CD4-positive, alpha-beta T cell (primary cell): ENCODE results near the gene VPS41. TPM values are rescaled to one million over a fixed set of nuclear protein-coding genes. Genes with fewer than 3 reads are reported as not detected.

Experiments used
- ATAC-seq: fragments of 200-7000 bp; cut with Tn5 transposase; one replicate; pipeline ENCODE4 v1.10.0; 2022; ENCODE audit warnings: mild to moderate bottlenecking; ENCODE audit not compliant: poor library complexity
- CTCF ChIA-PET: fragments of 350-600 bp; sonication (Branson Sonifier 250); formaldehyde crosslinking; loops from one replicate; lab custom pipeline; 2021; ENCODE audit warnings: antibody characterized with exemption, inconsistent platforms; lab: Charles Lee
- POLR2A ChIA-PET: fragments of 350-600 bp; sonication (Branson Sonifier 250); formaldehyde crosslinking; loops from one replicate; lab custom pipeline; 2021; ENCODE audit warnings: antibody characterized with exemption, inconsistent platforms; lab: Charles Lee
- DNase-seq, 14 experiments: peaks; one replicate each; pipeline ENCODE4 v3.0.0-alpha.2; 2013 to 2020; ENCODE audit warnings: mixed read lengths in 2 of 14
- H3K27ac ChIP-seq, 2 donors: one replicate each; pipeline versions ENCODE4 v1.5.1 to v1.7.0; 2013; ENCODE audit warnings: low read length in 2 of 2, low read depth in 1 of 2, mild to moderate bottlenecking in 1 of 2
- H3K27me3 ChIP-seq, 2 experiments: 1 replicate in 1 of 2; 2 replicates in 1 of 2; pipeline versions ENCODE4 v1.6.1 to v1.7.0; 2013; ENCODE audit warnings: low read length in 2 of 2, control low read depth in 1 of 2, mild to moderate bottlenecking in 1 of 2, moderate library complexity in 1 of 2; ENCODE audit not compliant: insufficient read depth in 2 of 2, control insufficient read depth in 1 of 2
- H3K36me3 ChIP-seq: one replicate; pipeline ENCODE4 v1.6.1; 2013; ENCODE audit warnings: low read length, control low read depth; ENCODE audit not compliant: insufficient read depth
- H3K4me1 ChIP-seq: one replicate; pipeline ENCODE4 v1.6.1; 2013; ENCODE audit warnings: low read length, control low read depth; ENCODE audit not compliant: insufficient read depth
- H3K4me3 ChIP-seq: one replicate; pipeline ENCODE4 v1.5.1; 2013; ENCODE audit warnings: mild to moderate bottlenecking, low read length, moderate library complexity
- H3K9me3 ChIP-seq, 2 experiments: 1 replicate in 1 of 2; 2 replicates in 1 of 2; pipeline versions ENCODE4 v1.6.1 to v1.7.0; 2013; ENCODE audit warnings: low read length in 2 of 2, mild to moderate bottlenecking in 2 of 2, control low read depth in 1 of 2, moderate library complexity in 1 of 2; ENCODE audit not compliant: control insufficient read depth in 1 of 2, insufficient read depth in 1 of 2
- H3K27ac Mint-ChIP-seq: one replicate; pipeline ENCODE4 v1.8.0; 2020; ENCODE audit warnings: mixed read lengths
- H3K27me3 Mint-ChIP-seq: one replicate; pipeline ENCODE4 v1.8.0; 2021; ENCODE audit warnings: mixed read lengths
- H3K36me3 Mint-ChIP-seq: one replicate; pipeline ENCODE4 v1.8.0; 2021; ENCODE audit warnings: low read depth, mixed read lengths
- H3K4me1 Mint-ChIP-seq: one replicate; pipeline ENCODE4 v1.8.0; 2021; ENCODE audit warnings: low read depth, mixed read lengths
- H3K4me3 Mint-ChIP-seq: one replicate; pipeline ENCODE4 v1.8.0; 2020; ENCODE audit warnings: mild to moderate bottlenecking, mixed read lengths
- H3K9me3 Mint-ChIP-seq: one replicate; pipeline ENCODE4 v1.8.0; 2020; ENCODE audit warnings: mixed read lengths
- CTCF ChIP-seq: fragments of 200-600 bp; IDR thresholded peaks from one replicate; pipeline ENCODE4 v1.8.0; 2022; ENCODE audit warnings: antibody characterized with exemption, mild to moderate bottlenecking
- intact Hi-C, 2 experiments: fragments of 100-400 bp; cut with DNase I in 1 of 2; cut with micrococcal nuclease in 1 of 2; formaldehyde crosslinking; loops; one replicate each; pipeline versions ENCODE4 v1.15.1 to v1.9.0; 2023 to 2025; cut with DNase I, micrococcal nuclease
- total RNA-seq, 174 experiments: library from RNA in 2 of 174; stranded (reverse) in 2 of 174; gene quantifications; one replicate each; pipeline ENCODE4 v1.2.3 and lab custom pipeline; 2021 to 2026

The VPS41 gene
- total RNA-seq, 2 experiments from 2014 or later, result 19.4 to 22.9 TPM

GRCh38 chr7:38830826-38831225 is 78.2 kb downstream of the VPS41 start:
- Histone ChIP-seq H3K4me1 (no peaks in the 10 kb centered on the region), H3K9me3 (no peaks in the 10 kb centered on the region), H3K27ac (no peak overlapping the region), H3K4me3 (no peak overlapping the region), H3K27me3 (no peaks in the 10 kb centered on the region), H3K36me3 (no peaks in the 10 kb centered on the region)
- peaks cover 53% of the 10 kb centered on the region for H3K36me3 Mint-ChIP-seq
- intact Hi-C loops, result no loop called here
- ChIA-PET POLR2A (no interaction called here), CTCF (no interaction called here)
- ATAC-seq, result no peak
- H3K4me1 Mint-ChIP-seq, result peaks cover 33% of the 10 kb centered on the region
- H3K27me3 Mint-ChIP-seq, result no peaks in the 10 kb centered on the region
- no peak overlapping the region for H3K27ac Mint-ChIP-seq
- DNase-seq, result no peak
- H3K4me3 Mint-ChIP-seq, result no peak overlapping the region
- no peaks in the 10 kb centered on the region for H3K9me3 Mint-ChIP-seq
- no peak for TF ChIP-seq CTCF

DNA sequence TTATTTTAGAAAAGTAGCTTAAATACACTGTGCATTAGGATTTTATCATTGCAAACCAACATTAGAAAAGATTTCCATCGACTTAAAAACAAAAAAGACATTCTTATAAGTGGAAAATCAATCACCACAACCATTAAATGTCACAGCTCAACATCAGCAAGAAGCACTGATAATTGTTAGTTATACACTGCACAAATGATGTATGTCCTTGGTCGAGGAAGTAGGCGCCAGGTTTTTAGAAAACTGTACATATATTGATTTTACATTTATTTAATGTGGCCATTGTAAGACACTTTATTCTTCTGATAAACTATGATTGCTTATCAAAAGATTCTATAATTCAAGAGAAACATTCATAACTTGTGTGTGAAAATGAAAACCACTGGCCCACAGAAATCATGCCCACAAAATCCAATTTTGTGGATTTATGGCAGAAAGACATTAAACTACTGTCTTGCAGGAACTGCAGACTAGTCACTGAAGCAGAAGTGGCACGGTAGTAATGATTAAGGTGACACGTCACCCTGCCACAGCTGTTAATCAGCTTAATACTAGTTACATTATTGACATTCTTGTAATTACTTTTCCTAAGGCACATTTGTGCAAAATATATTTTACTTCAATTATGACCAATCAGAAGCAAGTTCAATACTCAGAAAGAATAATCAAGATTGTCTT is 79.4 kb downstream of the VPS41 start:
- no peak overlapping the region for H3K4me3 ChIP-seq
- ATAC-seq (no peak), DNase-seq (no peak)
- no peaks in the 10 kb centered on the region for H3K36me3 ChIP-seq
- Mint-ChIP-seq H3K36me3 (peaks cover 65% of the 10 kb centered on the region), H3K27ac (no peak overlapping the region), H3K27me3 (no peaks in the 10 kb centered on the region), H3K4me3 (no peak overlapping the region), H3K9me3 (no peaks in the 10 kb centered on the region), H3K4me1 (peaks cover 40% of the 10 kb centered on the region)
- no peaks in the 10 kb centered on the region for H3K27me3 ChIP-seq
- no peak overlapping the region for H3K27ac ChIP-seq
- no peaks in the 10 kb centered on the region for H3K9me3 ChIP-seq
- intact Hi-C loops, result no loop called here
- POLR2A ChIA-PET, result interaction anchor here (0.6 kb wide), 1 partner anchor 690 kb away, joined by 3 read pairs; no protein-coding TSS in a partner anchor
- no peaks in the 10 kb centered on the region for H3K4me1 ChIP-seq
- TF ChIP-seq CTCF, result no peak
- CTCF ChIA-PET, result no interaction called here

DNA sequence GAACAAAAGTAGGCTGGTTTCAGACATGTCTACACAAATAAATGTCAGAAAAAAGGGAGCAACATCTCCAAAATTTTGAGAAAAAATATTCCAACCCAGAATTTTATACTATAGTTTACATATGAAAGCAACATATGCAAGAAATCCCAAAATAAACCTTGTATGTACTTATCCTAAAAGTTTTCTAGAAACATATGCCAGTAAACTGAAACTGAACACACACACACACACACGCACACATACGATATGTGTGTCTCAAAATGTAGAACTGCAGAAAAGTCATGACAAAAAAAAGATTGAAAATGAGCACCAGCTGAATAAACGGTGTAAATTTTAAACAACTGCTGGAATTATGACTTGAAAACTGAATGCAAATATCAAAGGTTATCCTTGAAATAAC is 81.0 kb downstream of the VPS41 start:
- H3K36me3 ChIP-seq, result no peaks in the 10 kb centered on the region
- intact Hi-C loops, result no loop called here
- Mint-ChIP-seq H3K4me1 (peaks cover 35% of the 10 kb centered on the region), H3K4me3 (no peak overlapping the region), H3K9me3 (peaks cover 5% of the 10 kb centered on the region), H3K27ac (no peak overlapping the region), H3K36me3 (peaks cover 79% of the 10 kb centered on the region), H3K27me3 (no peaks in the 10 kb centered on the region)
- DNase-seq (no peak), ATAC-seq (no peak)
- ChIA-PET POLR2A (no interaction called here), CTCF (no interaction called here)
- no peak overlapping the region for H3K4me3 ChIP-seq
- no peaks in the 10 kb centered on the region for H3K9me3 ChIP-seq
- H3K27ac ChIP-seq, result no peak overlapping the region
- H3K4me1 ChIP-seq, result no peaks in the 10 kb centered on the region
- H3K27me3 ChIP-seq, result no peaks in the 10 kb centered on the region
- TF ChIP-seq CTCF, result no peak
